Measurements from ENCODE around the gene PI4KA.
A peak's percentile ranks its signal among the peaks of the same experiment; 100 is the strongest.

The PI4KA gene

GRCh38 chr22:20792221-20792965, 66.2 kb downstream of the PI4KA start:
- DNase-seq, result no peak

- no peak for DNase-seq
Observed at GRCh38 chr22:20788627-20789344, 69.8 kb downstream of the PI4KA start.

DNA sequence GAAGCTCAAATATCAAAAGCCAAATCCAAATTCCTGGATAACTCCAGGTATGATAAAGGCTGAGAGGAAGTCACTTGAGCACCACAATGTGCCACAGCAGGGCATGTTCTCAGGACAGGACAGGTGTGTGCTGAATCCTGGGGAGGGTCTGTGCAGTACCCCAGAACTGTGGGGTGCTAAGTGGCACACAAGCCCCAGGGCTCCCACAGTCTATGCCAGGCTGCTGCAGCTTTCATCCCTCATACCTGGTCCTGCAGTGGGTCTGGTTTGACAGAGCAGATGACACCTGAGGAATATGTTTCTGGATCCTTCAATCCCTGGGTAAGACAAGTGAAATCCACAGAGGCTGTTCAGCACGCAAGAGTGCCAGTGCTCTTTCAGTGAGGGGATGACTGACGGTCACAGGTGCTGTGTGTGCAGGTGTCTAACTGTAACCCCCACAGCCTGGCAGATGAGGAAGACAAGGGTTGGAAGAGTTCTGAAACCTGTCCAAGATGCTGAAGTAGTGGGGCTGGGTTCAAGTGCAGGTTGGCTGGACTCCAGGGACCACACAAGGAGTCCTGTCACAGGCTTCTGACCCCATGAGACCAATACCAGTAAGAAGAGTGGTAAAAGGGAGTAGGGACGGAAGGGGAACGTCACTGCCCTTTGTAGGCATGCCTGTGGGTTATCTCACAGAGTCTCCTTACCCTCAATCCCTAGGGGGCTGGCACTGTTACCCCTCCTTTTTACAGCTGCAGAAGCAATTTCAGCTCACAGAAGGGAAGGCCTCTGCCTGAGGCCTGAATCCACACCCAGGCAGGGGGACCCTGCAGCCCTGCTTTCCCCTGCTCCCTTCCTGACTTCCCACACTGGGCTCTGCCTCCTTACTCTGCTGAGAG, 70.6 kb downstream of the PI4KA start:
- DNase-seq, result no peak

- no peak for DNase-seq
Observed at GRCh38 chr22:20787223-20787622, 71.4 kb downstream of the PI4KA start.

GRCh38 chr22:20786536-20786979, 72.1 kb downstream of the PI4KA start:
- no peak for DNase-seq

- DNase-seq, result no peak
Observed at GRCh38 chr22:20786048-20786447, 72.6 kb downstream of the PI4KA start.

DNA sequence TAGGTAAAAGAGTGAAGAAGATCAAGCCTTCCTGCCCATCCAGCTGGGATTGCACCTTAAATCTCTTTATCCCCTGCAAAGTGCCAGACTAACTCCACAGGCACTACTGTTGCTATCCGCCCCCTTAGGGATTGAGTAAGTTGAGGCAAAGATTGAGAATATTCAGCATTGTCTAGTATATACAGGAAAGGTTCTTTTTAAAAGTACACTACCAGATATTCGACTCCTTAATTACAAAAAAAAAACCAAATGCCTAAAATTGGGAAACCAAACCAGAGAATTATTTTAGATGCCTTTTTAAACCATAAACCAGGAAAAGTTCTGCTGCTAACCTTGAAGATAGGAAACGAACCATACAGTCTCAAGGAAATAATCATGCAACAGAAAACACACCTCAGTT, 73.2 kb downstream of the PI4KA start:
- DNase-seq, result no peak

DNA sequence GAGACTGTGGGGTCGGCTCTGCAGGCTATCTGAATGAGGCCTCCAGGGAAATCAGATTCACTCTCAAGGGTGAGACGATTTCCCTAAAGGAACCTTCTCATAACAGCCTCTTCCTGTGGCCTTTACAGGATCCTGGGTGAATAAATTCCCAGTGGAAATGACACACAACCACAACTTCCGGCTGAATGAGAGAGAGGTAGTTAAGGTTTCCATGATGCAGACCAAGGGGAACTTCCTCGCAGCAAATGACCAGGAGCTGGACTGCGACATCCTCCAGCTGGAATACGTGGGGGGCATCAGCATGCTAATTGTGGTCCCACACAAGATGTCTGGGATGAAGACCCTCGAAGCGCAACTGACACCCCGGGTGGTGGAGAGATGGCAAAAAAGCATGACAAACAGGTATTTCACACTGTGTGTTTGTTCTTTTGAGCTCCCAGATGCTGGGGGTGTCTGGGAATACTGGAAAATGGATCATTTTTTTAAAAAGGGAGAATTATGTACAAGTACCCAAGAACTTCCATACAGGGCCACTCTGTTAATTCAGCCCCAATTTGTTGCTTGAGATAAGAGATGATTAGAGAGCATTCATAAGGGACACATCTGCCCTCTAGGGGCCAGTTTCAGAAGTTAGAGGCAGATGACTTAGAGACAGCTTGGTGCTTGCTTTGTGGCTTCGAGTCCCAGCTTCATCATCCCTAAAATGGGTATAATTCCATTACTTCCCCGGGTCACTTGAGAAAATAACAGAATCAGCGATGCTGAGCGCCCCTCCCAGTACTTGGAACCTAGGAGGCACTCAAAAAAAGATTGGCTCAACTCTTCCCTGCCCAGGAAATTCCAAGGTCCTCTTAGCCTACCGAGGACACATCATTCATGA, 74.5 kb downstream of the PI4KA start:
- peak; percentile 17 for DNase-seq

DNA sequence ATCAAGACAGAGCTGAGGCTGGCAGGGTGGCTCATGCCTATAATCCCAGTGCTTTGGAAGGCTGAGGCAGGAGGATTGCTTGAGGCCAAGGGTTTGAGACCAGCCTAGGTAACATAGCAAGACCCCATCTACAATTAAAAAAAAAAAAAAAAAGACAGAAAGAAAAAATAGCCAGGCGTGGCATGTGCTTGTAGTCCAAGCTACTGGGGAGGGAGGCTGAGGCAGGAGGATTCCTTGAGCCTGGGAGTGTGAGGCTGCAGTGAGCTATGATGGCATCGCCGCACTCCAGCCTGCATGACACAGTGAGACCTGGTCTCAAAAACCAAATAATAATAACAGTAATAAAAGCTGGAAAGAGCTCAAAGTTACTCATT, 75.3 kb downstream of the PI4KA start:
- no peak for DNase-seq

DNA sequence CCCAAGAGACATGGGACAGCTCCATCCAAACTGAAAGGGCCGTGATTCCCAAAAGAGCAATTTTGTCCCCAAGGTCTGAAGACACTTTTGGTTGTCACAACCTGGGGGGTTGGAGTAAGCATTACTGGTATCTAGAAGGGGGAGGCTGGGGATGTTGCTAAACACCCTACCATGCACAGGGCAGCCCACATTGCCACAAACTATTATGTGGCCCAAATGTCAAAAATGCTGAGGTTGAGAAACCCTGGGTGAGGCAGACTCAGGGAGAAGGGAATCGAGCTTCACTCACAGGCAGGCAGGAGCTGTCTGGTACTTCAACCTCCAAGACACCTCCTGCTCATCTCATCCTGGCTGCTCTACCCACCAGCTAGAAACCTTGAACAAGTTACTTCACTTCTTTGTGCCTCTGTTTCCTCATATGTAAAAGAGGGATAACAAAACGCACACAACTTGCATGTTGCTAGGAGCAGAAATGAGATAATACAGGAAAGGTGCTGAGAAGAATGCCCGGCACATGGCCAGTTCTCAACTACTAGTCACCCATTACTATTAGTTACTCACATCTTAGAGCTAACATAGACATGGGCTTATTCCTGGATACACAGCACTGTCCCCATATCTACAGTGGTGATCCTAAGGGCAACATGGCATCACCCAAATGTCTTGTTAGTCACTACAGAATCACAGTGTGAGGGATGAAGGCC, 75.9 kb downstream of the PI4KA start:
- no peak for DNase-seq

- no peak for DNase-seq
Observed at GRCh38 chr22:20782083-20782482, 76.5 kb downstream of the PI4KA start.

DNA sequence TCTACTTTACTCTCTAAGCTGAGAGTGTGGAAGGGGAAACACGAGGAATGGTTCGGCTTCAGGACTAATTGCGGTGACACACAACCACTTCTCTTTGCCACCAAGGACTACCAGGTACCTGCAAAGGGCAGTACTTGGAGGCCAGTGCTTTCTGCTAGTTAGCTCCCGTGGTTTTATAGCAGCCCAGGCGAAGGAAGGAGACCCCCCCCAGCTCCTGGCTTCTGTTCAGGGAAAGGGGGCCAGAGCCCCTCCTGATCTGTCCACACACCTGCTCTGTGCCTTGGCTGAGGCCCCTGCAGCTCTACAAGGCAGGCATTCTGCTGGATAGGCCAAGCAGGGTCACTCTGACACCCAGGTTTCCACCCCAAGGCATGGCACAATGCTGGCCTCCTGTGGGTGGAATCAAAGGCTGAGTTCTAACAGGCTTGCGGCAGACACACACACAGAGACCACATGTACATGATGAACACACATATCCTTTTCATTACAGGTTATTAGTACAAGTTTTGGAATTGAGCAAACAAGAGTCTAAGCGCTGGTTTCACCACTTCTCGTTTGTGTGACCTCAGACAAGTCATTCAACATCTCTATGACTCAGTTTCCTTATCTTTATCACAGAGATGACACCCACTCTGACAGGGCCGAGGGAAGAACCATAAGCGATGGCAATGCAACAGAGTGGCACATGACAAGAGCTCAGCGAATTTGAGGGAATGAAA, 77.2 kb downstream of the PI4KA start:
- DNase-seq, result peak; percentile 32

DNA sequence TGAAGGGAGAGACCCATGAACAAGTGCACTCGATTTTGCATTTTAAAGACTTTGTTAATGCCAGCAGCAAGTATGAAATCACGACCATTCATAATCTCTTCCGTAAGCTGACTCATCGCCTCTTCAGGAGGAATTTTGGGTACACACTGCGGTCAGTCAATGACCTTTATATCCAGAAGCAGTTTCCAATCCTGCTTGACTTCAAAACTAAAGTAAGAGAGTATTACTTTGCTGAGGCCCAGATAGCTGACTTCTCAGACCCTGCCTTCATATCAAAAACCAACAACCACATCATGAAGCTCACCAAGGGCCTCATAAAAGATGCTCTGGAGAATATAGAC, 78.8 kb downstream of the PI4KA start:
- no peak for DNase-seq

DNA sequence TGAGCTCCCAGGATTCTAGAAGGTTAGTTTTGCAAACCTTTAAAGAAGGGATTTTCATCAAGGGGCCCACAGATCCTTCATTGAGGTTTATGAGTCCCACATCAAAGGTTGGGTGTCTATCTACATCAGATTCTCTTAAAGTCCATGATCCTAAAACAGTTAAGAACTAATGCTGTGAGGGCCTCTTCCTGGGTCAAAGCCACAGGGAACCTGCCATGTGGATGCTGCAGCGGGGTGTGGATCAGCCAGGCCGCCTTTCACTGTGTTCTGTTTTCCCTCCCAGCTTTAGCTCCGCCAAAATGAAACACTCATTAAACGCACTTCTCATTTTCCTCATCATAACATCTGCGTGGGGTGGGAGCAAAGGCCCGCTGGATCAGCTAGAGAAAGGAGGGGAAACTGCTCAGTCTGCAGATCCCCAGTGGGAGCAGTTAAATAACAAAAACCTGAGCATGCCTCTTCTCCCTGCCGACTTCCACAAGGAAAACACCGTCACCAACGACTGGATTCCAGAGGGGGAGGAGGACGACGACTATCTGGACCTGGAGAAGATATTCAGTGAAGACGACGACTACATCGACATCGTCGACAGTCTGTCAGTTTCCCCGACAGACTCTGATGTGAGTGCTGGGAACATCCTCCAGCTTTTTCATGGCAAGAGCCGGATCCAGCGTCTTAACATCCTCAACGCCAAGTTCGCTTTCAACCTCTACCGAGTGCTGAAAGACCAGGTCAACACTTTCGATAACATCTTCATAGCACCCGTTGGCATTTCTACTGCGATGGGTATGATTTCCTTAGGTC, 79.4 kb downstream of the PI4KA start:
- DNase-seq, result no peak

GRCh38 chr22:20777420-20778177, 81.0 kb downstream of the PI4KA start:
- DNase-seq, result no peak

DNA sequence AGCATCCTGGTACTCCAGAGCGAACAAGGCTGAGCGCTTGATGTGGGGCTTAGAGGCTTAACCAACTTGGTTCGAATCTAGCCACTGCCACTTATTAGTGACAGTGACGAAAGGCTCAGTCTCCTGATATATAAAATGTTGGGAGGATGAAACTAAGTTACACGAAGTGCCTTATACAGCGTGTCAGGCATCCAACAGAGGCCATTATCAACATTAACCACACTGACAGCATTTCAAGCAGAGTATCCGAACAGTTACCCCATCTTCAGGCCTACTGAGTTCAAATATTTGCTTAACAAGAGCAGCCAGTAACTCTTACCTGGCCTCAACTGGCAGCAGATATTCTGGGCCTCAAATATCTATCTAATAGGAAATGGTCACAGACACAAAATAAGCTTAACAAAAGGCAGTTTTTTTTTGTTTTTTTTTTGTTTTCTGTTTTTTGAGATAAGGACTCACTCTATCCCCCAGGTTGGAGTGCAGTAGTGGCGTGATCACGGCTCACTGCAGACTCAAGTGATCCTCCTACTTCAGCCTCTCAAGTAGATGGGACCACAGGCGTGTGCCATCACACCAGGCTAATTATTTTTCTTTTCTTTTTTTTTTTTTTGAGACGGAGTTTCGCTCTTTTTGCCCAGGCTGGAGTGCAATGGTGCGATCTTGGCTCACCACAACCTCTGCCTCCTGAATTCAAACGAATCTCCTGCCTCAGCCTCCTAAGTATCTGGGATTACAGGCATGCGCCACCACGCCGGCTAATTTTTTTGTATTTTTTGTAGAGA, 81.8 kb downstream of the PI4KA start:
- no peak for DNase-seq

- no peak for DNase-seq
Observed at GRCh38 chr22:20775342-20775895, 83.2 kb downstream of the PI4KA start.

DNA sequence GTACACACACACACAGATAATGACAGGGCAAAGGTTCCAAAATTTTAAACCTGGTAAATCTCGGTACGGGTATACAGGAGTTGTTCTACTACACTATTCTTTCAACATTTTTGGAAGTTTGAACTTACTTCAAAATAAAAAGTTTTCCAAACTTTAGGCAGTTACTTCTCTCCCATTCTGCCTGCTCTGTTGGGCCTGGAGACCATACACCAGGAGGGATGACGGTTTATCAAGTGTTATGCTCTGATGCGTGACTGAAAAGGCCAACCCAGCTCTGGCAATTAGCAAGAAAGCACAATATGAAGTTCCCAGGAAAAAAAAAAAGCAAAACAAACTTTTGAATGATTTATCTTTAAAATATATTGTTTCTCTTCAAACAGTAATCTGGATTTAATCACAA, 83.7 kb downstream of the PI4KA start:
- no peak for DNase-seq

Data from stimulated activated naive CD4-positive, alpha-beta T cell treated with Interleukin-2 at 50 U/mL for 16 hours (primary cell).